ENCODE results near the gene APOL3.
"Not testable (repeated sequence)": the region's sequence is repeated elsewhere in the genome, so short reads cannot be mapped to it uniquely, and the experiment has no call there.

APOL3 gene

GRCh38 chr22:36201630-36202319, 41.2 kb upstream of the APOL3 start, which contains the start of gene APOL4:
TSS of gene APOL4 (minus strand) at chr22:36201809. CDS start at chr22:36201734, 75 bp downstream.
- Histone ChIP-seq H3K36me3 (ENCODE audit: control insufficient read depth in 2 of 2, insufficient read depth in 2 of 2, low read length in 2 of 2) (no peaks in the 10 kb centered on the region), H3K9me3 (ENCODE audit: control insufficient read depth in 2 of 2, low read length in 2 of 2) (no peaks in the 10 kb centered on the region), H3K27me3 (ENCODE audit: control insufficient read depth in 1 of 2, insufficient read depth in 2 of 2, low read length in 2 of 2) (no peaks in the 10 kb centered on the region), H3K4me3 (ENCODE audit: low read length in 2 of 2) (peak within 1 kb of the TSS; percentile 8 to 64), H3K27ac (ENCODE audit: low read length) (peak within 1 kb of the TSS; percentile 49), H3K9ac (ENCODE audit: low read length in 2 of 2) (no peak within 1 kb of the TSS), H3K4me1 (ENCODE audit: control insufficient read depth, insufficient read depth, low read length) (peaks cover 25% of the 10 kb centered on the region)

GRCh38 chr22:36201025-36201424, 40.5 kb upstream of the APOL3 start:
- H3K4me1 ChIP-seq (ENCODE audit: control insufficient read depth, insufficient read depth, low read length): peaks cover 26% of the 10 kb centered on the region
- not testable (repeated sequence) for H3K27me3 ChIP-seq (ENCODE audit: control insufficient read depth in 1 of 2, insufficient read depth in 2 of 2, low read length in 2 of 2); H3K9me3 ChIP-seq (ENCODE audit: control insufficient read depth in 2 of 2, low read length in 2 of 2); H3K9ac ChIP-seq (ENCODE audit: low read length in 2 of 2); H3K36me3 ChIP-seq (ENCODE audit: control insufficient read depth in 2 of 2, insufficient read depth in 2 of 2, low read length in 2 of 2)
- peak overlapping the region; percentile 49 for H3K27ac ChIP-seq (ENCODE audit: low read length)
- peak overlapping the region in 1 of 2 donors; percentile 64 for H3K4me3 ChIP-seq (ENCODE audit: low read length in 2 of 2)

GRCh38 chr22:36199001-36199551, 38.5 kb upstream of the APOL3 start:
- H3K27ac ChIP-seq (ENCODE audit: low read length): peak overlapping the region; percentile 18
- no peaks in the 10 kb centered on the region for H3K27me3 ChIP-seq (ENCODE audit: control insufficient read depth in 1 of 2, insufficient read depth in 2 of 2, low read length in 2 of 2)
- peaks cover 34% of the 10 kb centered on the region for H3K4me1 ChIP-seq (ENCODE audit: control insufficient read depth, insufficient read depth, low read length)
- H3K36me3 ChIP-seq (ENCODE audit: control insufficient read depth in 2 of 2, insufficient read depth in 2 of 2, low read length in 2 of 2): no peaks in the 10 kb centered on the region
- no peak overlapping the region for H3K4me3 ChIP-seq (ENCODE audit: low read length in 2 of 2)
- no peak overlapping the region for H3K9ac ChIP-seq (ENCODE audit: low read length in 2 of 2)
- no peaks in the 10 kb centered on the region for H3K9me3 ChIP-seq (ENCODE audit: control insufficient read depth in 2 of 2, low read length in 2 of 2)

GRCh38 chr22:36198536-36198935, 38.0 kb upstream of the APOL3 start:
- Histone ChIP-seq H3K27me3 (ENCODE audit: control insufficient read depth in 1 of 2, insufficient read depth in 2 of 2, low read length in 2 of 2) (no peaks in the 10 kb centered on the region), H3K9ac (ENCODE audit: low read length in 2 of 2) (no peak overlapping the region), H3K9me3 (ENCODE audit: control insufficient read depth in 2 of 2, low read length in 2 of 2) (no peaks in the 10 kb centered on the region), H3K27ac (ENCODE audit: low read length) (peak overlapping the region; percentile 18), H3K4me3 (ENCODE audit: low read length in 2 of 2) (no peak overlapping the region), H3K36me3 (ENCODE audit: control insufficient read depth in 2 of 2, insufficient read depth in 2 of 2, low read length in 2 of 2) (no peaks in the 10 kb centered on the region), H3K4me1 (ENCODE audit: control insufficient read depth, insufficient read depth, low read length) (peaks cover 34% of the 10 kb centered on the region)

- H3K4me1 ChIP-seq (ENCODE audit: control insufficient read depth, insufficient read depth, low read length): peaks cover 34% of the 10 kb centered on the region
- H3K27me3 ChIP-seq (ENCODE audit: control insufficient read depth in 1 of 2, insufficient read depth in 2 of 2, low read length in 2 of 2): no peaks in the 10 kb centered on the region
- H3K4me3 ChIP-seq (ENCODE audit: low read length in 2 of 2): no peak overlapping the region
- peak overlapping the region in 1 of 2 donors; percentile 16 for H3K9ac ChIP-seq (ENCODE audit: low read length in 2 of 2)
- H3K27ac ChIP-seq (ENCODE audit: low read length): peak overlapping the region; percentile 46
- H3K9me3 ChIP-seq (ENCODE audit: control insufficient read depth in 2 of 2, low read length in 2 of 2): no peaks in the 10 kb centered on the region
- H3K36me3 ChIP-seq (ENCODE audit: control insufficient read depth in 2 of 2, insufficient read depth in 2 of 2, low read length in 2 of 2): no peaks in the 10 kb centered on the region
Measured at GRCh38 chr22:36197514-36198146, 37.1 kb upstream of the APOL3 start.

- Histone ChIP-seq H3K27me3 (ENCODE audit: control insufficient read depth in 1 of 2, insufficient read depth in 2 of 2, low read length in 2 of 2) (no peaks in the 10 kb centered on the region), H3K9ac (ENCODE audit: low read length in 2 of 2) (no peak overlapping the region), H3K36me3 (ENCODE audit: control insufficient read depth in 2 of 2, insufficient read depth in 2 of 2, low read length in 2 of 2) (no peaks in the 10 kb centered on the region), H3K4me1 (ENCODE audit: control insufficient read depth, insufficient read depth, low read length) (peaks cover 32% of the 10 kb centered on the region), H3K9me3 (ENCODE audit: control insufficient read depth in 2 of 2, low read length in 2 of 2) (no peaks in the 10 kb centered on the region), H3K4me3 (ENCODE audit: low read length in 2 of 2) (no peak overlapping the region), H3K27ac (ENCODE audit: low read length) (peak overlapping the region; percentile 46)
Measured at GRCh38 chr22:36197065-36197440, 36.5 kb upstream of the APOL3 start.

- Histone ChIP-seq H3K4me1 (ENCODE audit: control insufficient read depth, insufficient read depth, low read length) (peaks cover 27% of the 10 kb centered on the region), H3K27ac (ENCODE audit: low read length) (no peak overlapping the region), H3K27me3 (ENCODE audit: control insufficient read depth in 1 of 2, insufficient read depth in 2 of 2, low read length in 2 of 2) (no peaks in the 10 kb centered on the region), H3K9me3 (ENCODE audit: control insufficient read depth in 2 of 2, low read length in 2 of 2) (no peaks in the 10 kb centered on the region), H3K36me3 (ENCODE audit: control insufficient read depth in 2 of 2, insufficient read depth in 2 of 2, low read length in 2 of 2) (no peaks in the 10 kb centered on the region), H3K9ac (ENCODE audit: low read length in 2 of 2) (no peak overlapping the region), H3K4me3 (ENCODE audit: low read length in 2 of 2) (no peak overlapping the region)
Measured at GRCh38 chr22:36196254-36197064, 35.9 kb upstream of the APOL3 start.

GRCh38 chr22:36194971-36195370, 34.4 kb upstream of the APOL3 start:
- H3K27me3 ChIP-seq (ENCODE audit: control insufficient read depth in 1 of 2, insufficient read depth in 2 of 2, low read length in 2 of 2): no peaks in the 10 kb centered on the region
- peaks cover 28% of the 10 kb centered on the region for H3K4me1 ChIP-seq (ENCODE audit: control insufficient read depth, insufficient read depth, low read length)
- no peaks in the 10 kb centered on the region for H3K9me3 ChIP-seq (ENCODE audit: control insufficient read depth in 2 of 2, low read length in 2 of 2)
- no peaks in the 10 kb centered on the region for H3K36me3 ChIP-seq (ENCODE audit: control insufficient read depth in 2 of 2, insufficient read depth in 2 of 2, low read length in 2 of 2)
- no peak overlapping the region for H3K27ac ChIP-seq (ENCODE audit: low read length)
- no peak overlapping the region for H3K4me3 ChIP-seq (ENCODE audit: low read length in 2 of 2)
- H3K9ac ChIP-seq (ENCODE audit: low read length in 2 of 2): no peak overlapping the region

- no peaks in the 10 kb centered on the region for H3K36me3 ChIP-seq (ENCODE audit: control insufficient read depth in 2 of 2, insufficient read depth in 2 of 2, low read length in 2 of 2)
- H3K9ac ChIP-seq (ENCODE audit: low read length in 2 of 2): no peak overlapping the region
- no peaks in the 10 kb centered on the region for H3K27me3 ChIP-seq (ENCODE audit: control insufficient read depth in 1 of 2, insufficient read depth in 2 of 2, low read length in 2 of 2)
- H3K4me1 ChIP-seq (ENCODE audit: control insufficient read depth, insufficient read depth, low read length): peaks cover 27% of the 10 kb centered on the region
- no peak overlapping the region for H3K27ac ChIP-seq (ENCODE audit: low read length)
- H3K4me3 ChIP-seq (ENCODE audit: low read length in 2 of 2): no peak overlapping the region
- H3K9me3 ChIP-seq (ENCODE audit: control insufficient read depth in 2 of 2, low read length in 2 of 2): no peaks in the 10 kb centered on the region
Measured at GRCh38 chr22:36194385-36194784, 33.8 kb upstream of the APOL3 start.

GRCh38 chr22:36193577-36193976, 33.0 kb upstream of the APOL3 start:
- H3K4me3 ChIP-seq (ENCODE audit: low read length in 2 of 2): no peak overlapping the region
- H3K27me3 ChIP-seq (ENCODE audit: control insufficient read depth in 1 of 2, insufficient read depth in 2 of 2, low read length in 2 of 2): no peaks in the 10 kb centered on the region
- H3K9me3 ChIP-seq (ENCODE audit: control insufficient read depth in 2 of 2, low read length in 2 of 2): no peaks in the 10 kb centered on the region
- H3K27ac ChIP-seq (ENCODE audit: low read length): no peak overlapping the region
- no peak overlapping the region for H3K9ac ChIP-seq (ENCODE audit: low read length in 2 of 2)
- no peaks in the 10 kb centered on the region for H3K36me3 ChIP-seq (ENCODE audit: control insufficient read depth in 2 of 2, insufficient read depth in 2 of 2, low read length in 2 of 2)
- peaks cover 23% of the 10 kb centered on the region for H3K4me1 ChIP-seq (ENCODE audit: control insufficient read depth, insufficient read depth, low read length)

Measured in stomach smooth muscle (tissue), 2 donors.